Kidney (tissue), 14 donors: ENCODE results near the gene SCFD2. TPM values are rescaled to one million over a fixed set of nuclear protein-coding genes. Genes with fewer than 3 reads are reported as not detected.

Experiments used
- DNase-seq, 5 donors: peaks; one replicate each; pipeline ENCODE4 v3.0.0-alpha.2; 2013 to 2020
- FAIRE-seq: peaks from 2 replicates; lab custom pipeline; 2012; peaks lifted over from hg19 to GRCh38; lab: Jason Lieb, UNC
- H3K27ac ChIP-seq, 2 donors: one replicate each; pipeline ENCODE4 v1.7.0; 2013; ENCODE audit warnings: low read depth in 2 of 2, low read length in 2 of 2, inconsistent platforms in 1 of 2
- H3K27me3 ChIP-seq: one replicate; pipeline ENCODE4 v1.7.1; 2013; ENCODE audit warnings: low read length, inconsistent platforms; ENCODE audit not compliant: control insufficient read depth, insufficient read depth
- H3K36me3 ChIP-seq, 3 donors: one replicate each; pipeline versions ENCODE4 v1.7.0 to v1.7.1; 2013; ENCODE audit warnings: low read length in 3 of 3, control low read depth in 1 of 3, inconsistent platforms in 1 of 3; ENCODE audit not compliant: insufficient read depth in 3 of 3, control insufficient read depth in 2 of 3
- H3K4me1 ChIP-seq, 3 donors: one replicate each; pipeline versions ENCODE4 v1.7.0 to v1.7.1; 2013; ENCODE audit warnings: low read length in 3 of 3, inconsistent platforms in 1 of 3, low read depth in 1 of 3; ENCODE audit not compliant: control insufficient read depth in 2 of 3, insufficient read depth in 2 of 3
- H3K4me3 ChIP-seq, 3 donors: one replicate each; pipeline versions ENCODE4 v1.7.0 to v1.8.1; 2013; ENCODE audit warnings: low read length in 3 of 3, control low read depth in 1 of 3, inconsistent platforms in 1 of 3
- H3K9ac ChIP-seq, 3 donors: one replicate each; pipeline versions ENCODE4 v1.7.0 to v1.7.1; 2013; ENCODE audit warnings: low read length in 3 of 3, control low read depth in 1 of 3, inconsistent platforms in 1 of 3
- H3K9me3 ChIP-seq, 3 donors: one replicate each; pipeline versions ENCODE4 v1.7.0 to v1.7.1; 2013; ENCODE audit warnings: low read length in 3 of 3, control low read depth in 1 of 3, inconsistent platforms in 1 of 3; ENCODE audit not compliant: control insufficient read depth in 2 of 3, insufficient read depth in 1 of 3
- CTCF ChIP-seq: IDR thresholded peaks from 3 replicates; pipeline ENCODE4 v1.5.1; 2012; ENCODE audit warnings: mild to moderate bottlenecking, moderate library complexity, borderline replicate concordance; ENCODE audit not compliant: insufficient read depth; ENCODE audit errors: extremely low read depth
- intact Hi-C: fragments of 100-400 bp; cut with DNase I; formaldehyde crosslinking; loops from one replicate; pipeline ENCODE4 v1.11.1; 2022
- polyA plus RNA-seq: library from polyadenylated mRNA; stranded (reverse); fragments of 350-450 nt; fragmentation: Illumina TruSeq; extraction: RNeasy Lipid Tissue Mini Kit (QIAGEN cat#74804); gene quantifications from one replicate; pipeline ENCODE4 v1.2.3, GENCODE V29; 2014; ENCODE audit warnings: low read depth, low replicate concordance; ENCODE audit not compliant: insufficient read depth
- total RNA-seq: library from RNA; stranded (reverse); fragmentation: NEBNext Ultra II Directional; extraction: Animal tissue kit (Norgen Biotek cat#: 25700); gene quantifications from one replicate; pipeline ENCODE4 v1.2.1, GENCODE V29; 2021
- donor health status: control.
- donor health status: control.
- donor health status: control.
- donor health status: control.
- donor health status: control.
- donor health status: DM: yes; HTN: yes; CAD: no.
- donor health status: Normal renal cell carcinoma (clear cell type).

The SCFD2 gene
- total and polyA plus RNA-seq, 2 donors from 2014 or later, result 6.1 to 20.8 TPM

- intact Hi-C loops, result no loop called here
- H3K36me3 ChIP-seq, result no peaks in the 10 kb centered on the region
- no peak for FAIRE-seq
- H3K4me1 ChIP-seq, result no peaks in the 10 kb centered on the region
- H3K27ac ChIP-seq, result no peak overlapping the region
- no peaks in the 10 kb centered on the region for H3K27me3 ChIP-seq
- DNase-seq, result no peak
- H3K9ac ChIP-seq, result no peak overlapping the region
- no peak for TF ChIP-seq CTCF
- H3K4me3 ChIP-seq, result no peak overlapping the region
- H3K9me3 ChIP-seq, result no peaks in the 10 kb centered on the region
Observed at GRCh38 chr4:52877036-52877435, 488.8 kb downstream of the SCFD2 start.

- FAIRE-seq, result no peak
- H3K9me3 ChIP-seq, result no peaks in the 10 kb centered on the region
Observed at GRCh38 chr4:52876069-52876468, 489.8 kb downstream of the SCFD2 start.

GRCh38 chr4:52874948-52875347, 490.9 kb downstream of the SCFD2 start:
- no peak for TF ChIP-seq CTCF
- FAIRE-seq, result no peak
- H3K9me3 ChIP-seq, result no peaks in the 10 kb centered on the region
- no peak overlapping the region for H3K4me3 ChIP-seq
- no peaks in the 10 kb centered on the region for H3K27me3 ChIP-seq
- no peaks in the 10 kb centered on the region for H3K4me1 ChIP-seq
- no peak overlapping the region for H3K9ac ChIP-seq
- intact Hi-C loops, result no loop called here
- no peaks in the 10 kb centered on the region for H3K36me3 ChIP-seq
- no peak for DNase-seq
- H3K27ac ChIP-seq, result no peak overlapping the region

More at GRCh38 chr4:52876069-52876468, 489.8 kb downstream of the SCFD2 start:
- intact Hi-C loops, result no loop called here
- no peak for DNase-seq
- no peak overlapping the region for H3K4me3 ChIP-seq
- H3K4me1 ChIP-seq, result no peaks in the 10 kb centered on the region
- no peak overlapping the region for H3K27ac ChIP-seq
- no peak for TF ChIP-seq CTCF
- no peaks in the 10 kb centered on the region for H3K27me3 ChIP-seq
- H3K9ac ChIP-seq, result no peak overlapping the region
- no peaks in the 10 kb centered on the region for H3K36me3 ChIP-seq

- no peak overlapping the region for H3K9ac ChIP-seq
- intact Hi-C loops, result no loop called here
- FAIRE-seq (no peak), DNase-seq (peak in 3 of 5 donors; percentile 64 to 75 (median 73))
- no peak for TF ChIP-seq CTCF
- H3K4me1 ChIP-seq, result peaks cover 0 to 2% (median 0%) of the 10 kb centered on the region in 3 donors
- H3K27me3 ChIP-seq, result no peaks in the 10 kb centered on the region
- no peak overlapping the region for H3K27ac ChIP-seq
- H3K36me3 ChIP-seq, result no peaks in the 10 kb centered on the region
- H3K9me3 ChIP-seq, result no peaks in the 10 kb centered on the region
- no peak overlapping the region for H3K4me3 ChIP-seq
Observed at GRCh38 chr4:52873861-52874343, 492.0 kb downstream of the SCFD2 start.
